ENCODE measurements around the gene BMPR1B. TPM values are rescaled to one million over a fixed set of nuclear protein-coding genes. Genes with fewer than 3 reads are reported as not detected.

The BMPR1B gene
- total and polyA plus RNA-seq, 9 of the 15 experiments (the other 6 are each of a cell fraction or from before 2014, with no cell fraction given), result 0.01 TPM; not detected in 8

- TF ChIP-seq, protein P1, sequence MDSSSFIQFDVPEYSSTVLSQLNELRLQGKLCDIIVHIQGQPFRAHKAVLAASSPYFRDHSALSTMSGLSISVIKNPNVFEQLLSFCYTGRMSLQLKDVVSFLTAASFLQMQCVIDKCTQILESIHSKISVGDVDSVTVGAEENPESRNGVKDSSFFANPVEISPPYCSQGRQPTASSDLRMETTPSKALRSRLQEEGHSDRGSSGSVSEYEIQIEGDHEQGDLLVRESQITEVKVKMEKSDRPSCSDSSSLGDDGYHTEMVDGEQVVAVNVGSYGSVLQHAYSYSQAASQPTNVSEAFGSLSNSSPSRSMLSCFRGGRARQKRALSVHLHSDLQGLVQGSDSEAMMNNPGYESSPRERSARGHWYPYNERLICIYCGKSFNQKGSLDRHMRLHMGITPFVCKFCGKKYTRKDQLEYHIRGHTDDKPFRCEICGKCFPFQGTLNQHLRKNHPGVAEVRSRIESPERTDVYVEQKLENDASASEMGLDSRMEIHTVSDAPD (CRISPR knock-in tag; IDR thresholded peaks at IDR 0.05), result no peak
- TF ChIP-seq SNRNP70 (optimal IDR thresholded peaks at IDR 0.05; ENCODE audit: low read depth, low read length) (no peak), EP300 (IDR thresholded peaks at IDR 0.05; ENCODE audit: low read length) (no peak), WHSC1 (IDR thresholded peaks at IDR 0.05; ENCODE audit: low read length) (no peak), HMG20A (CRISPR knock-in tag; conservative IDR thresholded peaks at IDR 0.05) (no peak), ZNF780A (CRISPR knock-in tag; IDR thresholded peaks at IDR 0.05) (no peak), SMAD1 (IDR thresholded peaks at IDR 0.05; ENCODE audit: low read depth, low read length, partially characterized antibody) (no peak), ZNF41 (CRISPR knock-in tag; conservative IDR thresholded peaks at IDR 0.05) (no peak), CBX2 (IDR thresholded peaks at IDR 0.05; ENCODE audit: insufficient read depth, low read length, poor library complexity, severe bottlenecking) (no peak)
- TF ChIP-seq, protein P2, sequence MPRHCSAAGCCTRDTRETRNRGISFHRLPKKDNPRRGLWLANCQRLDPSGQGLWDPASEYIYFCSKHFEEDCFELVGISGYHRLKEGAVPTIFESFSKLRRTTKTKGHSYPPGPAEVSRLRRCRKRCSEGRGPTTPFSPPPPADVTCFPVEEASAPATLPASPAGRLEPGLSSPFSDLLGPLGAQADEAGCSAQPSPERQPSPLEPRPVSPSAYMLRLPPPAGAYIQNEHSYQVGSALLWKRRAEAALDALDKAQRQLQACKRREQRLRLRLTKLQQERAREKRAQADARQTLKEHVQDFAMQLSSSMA (CRISPR knock-in tag; IDR thresholded peaks at IDR 0.05), result no peak
Measured at GRCh38 chr4:95178938-95179337, 421.2 kb downstream of the BMPR1B start (continued).
